ENCODE measurements around the gene ELAVL3.

DNA sequence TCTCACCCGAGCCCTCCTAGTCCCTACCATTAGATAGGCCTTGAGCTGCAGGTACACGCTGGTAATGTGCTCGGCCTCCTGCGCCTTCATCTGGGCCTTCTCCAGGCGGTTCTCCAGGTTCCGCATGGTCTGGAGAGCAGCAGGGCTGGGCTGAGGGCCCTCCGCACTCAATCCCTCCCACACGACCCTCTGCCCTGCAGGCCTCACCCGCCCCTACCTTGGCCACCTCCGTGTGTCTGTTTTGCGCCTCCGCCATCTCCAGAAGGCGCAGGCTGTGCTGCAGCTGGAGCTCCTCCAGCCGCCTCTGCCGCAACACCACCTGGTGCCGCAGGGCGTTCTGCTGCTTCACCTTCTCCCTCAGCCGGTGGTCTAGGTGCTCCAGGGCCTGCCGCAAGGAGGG is 54.2 kb downstream of the ELAVL3 start:
- no peak for TF ChIP-seq CTCF (IDR thresholded peaks at IDR 0.05)
- TF ChIP-seq POLR2A (IDR thresholded peaks at IDR 0.05), result no peak

Measured in Peyer's patch (tissue), 4 donors.